Measurements from ENCODE around the gene ATXN7L1. TPM values are rescaled to one million over a fixed set of nuclear protein-coding genes. Genes with fewer than 3 reads are reported as not detected.
A peak's percentile ranks its signal among the peaks of the same experiment; 100 is the strongest.

Gene ATXN7L1
- total and polyA plus RNA-seq, 2 of the 13 experiments (the other 11 are each of a cell fraction or from before 2014, with no cell fraction given) = 4.1 to 7.8 TPM

DNA sequence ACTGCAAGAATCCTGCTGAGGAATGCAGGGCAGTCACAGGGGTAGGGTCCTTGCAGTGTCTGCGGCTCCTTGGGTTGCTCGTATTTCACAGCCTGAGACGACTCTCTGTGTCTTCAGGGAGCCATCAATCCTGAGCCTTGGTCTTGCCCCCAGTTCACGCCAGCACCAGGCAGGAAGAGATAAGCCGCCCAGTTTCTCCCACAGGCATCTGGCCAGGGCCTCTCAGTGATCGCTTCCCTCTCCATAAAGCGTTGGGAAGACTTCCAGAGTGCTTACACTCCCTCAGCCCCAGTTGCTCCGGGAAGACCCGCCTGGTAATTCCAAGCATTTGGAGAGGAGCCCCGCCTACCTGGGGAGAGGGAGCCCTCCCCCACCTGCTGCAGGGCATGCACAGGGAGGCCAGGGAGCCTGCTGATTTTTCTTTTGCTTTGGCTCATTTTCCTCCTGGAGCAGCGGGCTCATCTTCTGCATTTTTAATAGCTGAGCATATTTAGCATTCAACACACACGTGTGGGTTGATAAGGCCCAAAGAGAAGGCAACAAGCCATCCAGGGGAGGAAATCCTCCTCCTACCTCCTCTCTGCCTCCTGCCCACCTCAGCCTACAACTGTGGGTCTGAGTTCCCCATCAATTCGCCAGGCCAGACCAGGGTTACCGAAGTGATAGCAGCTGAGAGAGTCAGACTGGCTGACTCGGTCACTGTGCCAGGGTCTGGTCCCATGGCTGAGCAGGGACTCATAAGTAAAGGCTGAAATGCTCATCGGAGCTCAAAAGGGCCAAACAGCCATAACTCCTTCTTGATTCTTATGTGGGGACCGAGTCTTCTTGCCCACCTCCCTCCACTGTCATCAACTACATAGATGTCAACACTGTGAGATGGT is 220.7 kb downstream of the ATXN7L1 start (continued):
- TF ChIP-seq HES4 (CRISPR knock-in tag; IDR thresholded peaks at IDR 0.05; ENCODE audit: borderline replicate concordance) (no peak), ZBTB44 (CRISPR knock-in tag; IDR thresholded peaks at IDR 0.05) (no peak), HCFC1 (IDR thresholded peaks at IDR 0.05; ENCODE audit: low read depth, low read length) (no peak), ZNF225 (CRISPR knock-in tag; IDR thresholded peaks at IDR 0.05) (no peak), ZC3H13 (CRISPR knock-in tag; IDR thresholded peaks at IDR 0.05) (no peak), NAIF1 (CRISPR knock-in tag; IDR thresholded peaks at IDR 0.05; ENCODE audit: borderline replicate concordance) (no peak), CREB1 (IDR thresholded peaks at IDR 0.05) (no peak), CREB1 (CRISPR knock-in tag; IDR thresholded peaks at IDR 0.05) (no peak), FOXC1 (CRISPR knock-in tag; IDR thresholded peaks at IDR 0.05; ENCODE audit: borderline replicate concordance) (no peak), ZSCAN21 (CRISPR knock-in tag; IDR thresholded peaks at IDR 0.05; ENCODE audit: borderline replicate concordance) (no peak)

DNA sequence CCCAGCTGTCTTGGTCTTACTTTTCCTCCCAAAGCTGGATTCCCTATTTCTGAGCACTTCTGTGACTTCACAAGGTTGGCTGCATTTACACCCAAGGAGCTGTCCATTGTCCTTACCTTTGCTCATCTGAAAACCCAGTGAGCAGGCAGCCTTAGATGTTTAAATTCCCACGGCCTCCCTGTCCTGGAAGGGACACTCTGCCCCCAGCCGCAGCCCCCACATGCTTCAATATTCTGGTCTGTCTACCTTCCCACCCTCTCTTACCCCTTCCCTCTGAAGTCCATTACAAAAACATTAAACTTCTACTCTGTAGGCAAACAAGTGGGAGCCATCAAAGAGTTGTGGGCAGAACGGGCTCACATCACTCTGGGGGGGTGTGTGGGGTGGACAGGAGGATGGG is 221.3 kb downstream of the ATXN7L1 start:
- CTCF ChIA-PET (ENCODE audit: low intra/inter-chr PET ratio, low total read pairs) = no interaction called here
- Histone ChIP-seq H3K4me2 (ENCODE audit: low read depth, low read length) (no peak overlapping the region), H3K27ac (ENCODE audit: extremely low read length, insufficient read depth, low read length) (no peak overlapping the region), H3K4me1 (ENCODE audit: insufficient read depth, low read length) (peaks cover 26% of the 10 kb centered on the region), H3K27me3 (ENCODE audit: control insufficient read depth in 1 of 2, insufficient read depth in 2 of 2, low read length in 2 of 2) (no peaks in the 10 kb centered on the region), H3K9ac (ENCODE audit: insufficient read depth, low read depth, low read length) (no peak overlapping the region), H2AFZ (ENCODE audit: low read length) (no peak overlapping the region), H3K9me3 (ENCODE audit: low read length) (no peaks in the 10 kb centered on the region), H3K79me2 (ENCODE audit: insufficient read depth, low read length) (no peaks in the 10 kb centered on the region), H3K36me3 (replicated peaks in 1 of 2; ENCODE audit: control insufficient read depth in 1 of 2, insufficient read depth in 2 of 2, low read length in 2 of 2) (no peaks in the 10 kb centered on the region), H4K20me1 (ENCODE audit: insufficient read depth, low read length) (no peaks in the 10 kb centered on the region), H3K4me3 (replicated peaks in 1 of 3; ENCODE audit: insufficient read depth in 1 of 3, low read depth in 2 of 3, low read length in 3 of 3) (no peak overlapping the region)
- WGBS (ENCODE audit: low lambda C conversion rate) = 88% methylated on average over 3 of the region's 3 CpGs
- FAIRE-seq = no peak
- intact Hi-C loops (cut with micrococcal nuclease; ENCODE audit: unreplicated experiment) = loop anchor here (10.0 kb wide), 1 partner anchor 510 kb away; no protein-coding TSS in a partner anchor
- BruUV-seq (replicated peaks) = no TSS peak
- POLR2A ChIA-PET = no interaction called here
- no peak for ATAC-seq
- in situ Hi-C loops (cut with HindIII; ENCODE audit: extremely low pct_ligation_motif_present, low pct_unique_long_range_greater_than_20kb) = no loop called here
- DNase-seq (ENCODE audit: low spot score) = no peak
- TF ChIP-seq TCF7 (IDR thresholded peaks at IDR 0.05; ENCODE audit: low read depth) (no peak), KDM6A (CRISPR knock-in tag; IDR thresholded peaks at IDR 0.05; ENCODE audit: low read depth) (no peak), CENPX (CRISPR knock-in tag; IDR thresholded peaks at IDR 0.05) (no peak), ZNF782 (CRISPR knock-in tag; IDR thresholded peaks at IDR 0.05; ENCODE audit: borderline replicate concordance) (no peak), MIER2 (CRISPR knock-in tag; IDR thresholded peaks at IDR 0.05) (peak; percentile 89), ZNF563 (CRISPR knock-in tag; IDR thresholded peaks at IDR 0.05) (no peak)
- TF ChIP-seq, protein P1, sequence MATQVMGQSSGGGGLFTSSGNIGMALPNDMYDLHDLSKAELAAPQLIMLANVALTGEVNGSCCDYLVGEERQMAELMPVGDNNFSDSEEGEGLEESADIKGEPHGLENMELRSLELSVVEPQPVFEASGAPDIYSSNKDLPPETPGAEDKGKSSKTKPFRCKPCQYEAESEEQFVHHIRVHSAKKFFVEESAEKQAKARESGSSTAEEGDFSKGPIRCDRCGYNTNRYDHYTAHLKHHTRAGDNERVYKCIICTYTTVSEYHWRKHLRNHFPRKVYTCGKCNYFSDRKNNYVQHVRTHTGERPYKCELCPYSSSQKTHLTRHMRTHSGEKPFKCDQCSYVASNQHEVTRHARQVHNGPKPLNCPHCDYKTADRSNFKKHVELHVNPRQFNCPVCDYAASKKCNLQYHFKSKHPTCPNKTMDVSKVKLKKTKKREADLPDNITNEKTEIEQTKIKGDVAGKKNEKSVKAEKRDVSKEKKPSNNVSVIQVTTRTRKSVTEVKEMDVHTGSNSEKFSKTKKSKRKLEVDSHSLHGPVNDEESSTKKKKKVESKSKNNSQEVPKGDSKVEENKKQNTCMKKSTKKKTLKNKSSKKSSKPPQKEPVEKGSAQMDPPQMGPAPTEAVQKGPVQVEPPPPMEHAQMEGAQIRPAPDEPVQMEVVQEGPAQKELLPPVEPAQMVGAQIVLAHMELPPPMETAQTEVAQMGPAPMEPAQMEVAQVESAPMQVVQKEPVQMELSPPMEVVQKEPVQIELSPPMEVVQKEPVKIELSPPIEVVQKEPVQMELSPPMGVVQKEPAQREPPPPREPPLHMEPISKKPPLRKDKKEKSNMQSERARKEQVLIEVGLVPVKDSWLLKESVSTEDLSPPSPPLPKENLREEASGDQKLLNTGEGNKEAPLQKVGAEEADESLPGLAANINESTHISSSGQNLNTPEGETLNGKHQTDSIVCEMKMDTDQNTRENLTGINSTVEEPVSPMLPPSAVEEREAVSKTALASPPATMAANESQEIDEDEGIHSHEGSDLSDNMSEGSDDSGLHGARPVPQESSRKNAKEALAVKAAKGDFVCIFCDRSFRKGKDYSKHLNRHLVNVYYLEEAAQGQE (IDR thresholded peaks at IDR 0.05; ENCODE audit: borderline replicate concordance in 1 of 2, low read depth in 1 of 2, low read length in 2 of 2) = peak; percentile 43 to 91
